ENCODE data around the gene NPC1. TPM values are rescaled to one million over a fixed set of nuclear protein-coding genes. Genes with fewer than 3 reads are reported as not detected.
A peak's percentile ranks its signal among the peaks of the same experiment; 100 is the strongest.

NPC1 gene
- total and polyA plus RNA-seq, 12 donors: 8.9 to 34.4 (median 13.3) TPM

DNA sequence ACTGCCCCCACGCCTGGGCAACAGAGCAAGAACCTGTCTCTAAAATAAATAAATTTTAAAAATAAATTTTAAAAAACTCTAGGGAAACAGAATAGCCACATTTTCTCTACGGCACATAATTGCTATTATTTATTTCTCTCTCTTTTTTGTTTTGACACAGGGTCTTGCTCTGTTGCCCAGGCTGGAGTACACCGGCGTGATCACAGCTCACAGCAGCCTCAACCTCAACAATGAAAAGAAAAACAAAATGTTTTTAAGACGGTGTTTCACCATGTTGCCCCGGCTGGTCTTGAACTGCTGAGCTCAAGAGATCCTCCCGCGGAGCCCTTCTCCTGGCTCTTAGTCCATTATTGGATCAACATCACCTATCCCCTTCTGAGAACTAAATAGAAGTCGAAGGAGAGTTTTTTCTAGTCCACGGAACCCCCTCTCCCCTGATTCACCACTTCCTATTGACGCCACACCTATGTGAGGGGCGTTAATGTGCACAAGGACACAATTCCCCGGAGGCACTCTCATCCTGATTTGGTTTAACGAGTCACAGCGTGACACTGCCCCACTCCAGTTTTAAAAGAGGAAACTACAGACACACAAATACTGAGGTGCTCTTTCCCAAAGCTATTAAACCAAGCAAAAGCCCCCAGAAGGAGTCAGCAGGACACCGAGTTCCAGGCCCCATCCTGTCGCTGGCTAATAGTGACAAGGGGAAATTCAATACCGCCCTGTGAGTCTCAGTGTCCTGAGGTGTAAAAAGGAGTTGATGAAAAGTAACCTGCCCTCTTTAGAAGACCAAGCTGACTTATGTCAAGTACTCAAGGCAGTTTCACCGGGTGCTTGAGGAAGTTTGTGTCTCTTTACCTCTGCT lies 1.1 kb downstream of the NPC1 start:
- DNase-seq (peak in 1 of 2 donors; percentile 31), ATAC-seq (peak in 3 of 8 donors; percentile 5 to 43 (median 15))
- H3K36me3 ChIP-seq: peaks cover 0 to 13% (median 0%) of the 10 kb centered on the region in 9 donors
- intact Hi-C loops (cut with DNase I): loop anchor here in 7 of 10 donors (5.0 kb wide), 3 partner anchors 68 to 133 kb away; partner anchors contain the start of genes RMC1 (in 3 of the 7) and RIOK3 (in 1 of the 7)
- peaks cover 0 to 8% (median 0%) of the 10 kb centered on the region in 7 donors for H3K27me3 ChIP-seq
- H3K4me1 ChIP-seq: peaks cover 0 to 59% (median 24%) of the 10 kb centered on the region in 9 donors
- peak overlapping the region; percentile 77 to 97 (median 91) for H3K4me3 ChIP-seq
- TF ChIP-seq CTCF (IDR thresholded peaks at IDR 0.05): no peak
- peak overlapping the region in 9 of 10 donors; percentile 97 to 100 (median 99) for H3K27ac ChIP-seq
- 30 to 37% methylated on average over 19 of the region's 19 CpGs for WGBS, 2 donors
- no peaks in the 10 kb centered on the region for H3K9me3 ChIP-seq

- Histone ChIP-seq H3K27me3 (no peaks in the 10 kb centered on the region), H3K36me3 (peaks cover 0 to 16% (median 0%) of the 10 kb centered on the region in 9 donors), H3K4me1 (peaks cover 0 to 68% (median 24%) of the 10 kb centered on the region in 9 donors), H3K4me3 (peak overlapping the region in 3 of 10 donors; percentile 81 to 96 (median 91)), H3K9me3 (no peaks in the 10 kb centered on the region), H3K27ac (peak overlapping the region in 2 of 10 donors; percentile 97 to 99)
- ATAC-seq: no peak
- TF ChIP-seq CTCF (IDR thresholded peaks at IDR 0.05): no peak
- intact Hi-C loops (cut with DNase I): loop anchor here in 1 of 10 donors (5.0 kb wide), 1 partner anchor 67 kb away; no protein-coding TSS in a partner anchor
- DNase-seq: no peak
- 90% methylated on average over 13 of the region's 13 CpGs for WGBS, 2 donors
These were observed 2.0 kb downstream of the NPC1 start for GRCh38 chr18:23584019-23584983.

GRCh38 chr18:23583071-23583865 lies 3.0 kb downstream of the NPC1 start:
- ATAC-seq (no peak), DNase-seq (no peak)
- Histone ChIP-seq H3K4me1 (peaks cover 0 to 79% (median 25%) of the 10 kb centered on the region in 9 donors), H3K9me3 (no peaks in the 10 kb centered on the region), H3K27ac (no peak overlapping the region), H3K27me3 (no peaks in the 10 kb centered on the region), H3K4me3 (no peak overlapping the region), H3K36me3 (peaks cover 0 to 16% (median 0%) of the 10 kb centered on the region in 9 donors)
- TF ChIP-seq CTCF (IDR thresholded peaks at IDR 0.05): no peak
- intact Hi-C loops (cut with DNase I): loop anchor here in 1 of 10 donors (5.0 kb wide), 1 partner anchor 66 kb away; no protein-coding TSS in a partner anchor
- WGBS, 2 donors: 82 to 84% methylated on average over 5 of the region's 5 CpGs
